Tibial artery (tissue), 4 donors: Measurements from ENCODE around the gene TXNDC16.

Experiments used
- DNase-seq, 2 donors: peaks; one replicate each; pipeline ENCODE4 v3.0.0-alpha.2; 2019
- H3K27ac ChIP-seq, 2 donors: fragments of 200-600 bp; sonication (generic) in 1 of 2; 1 replicate in 1 of 2; 2 replicates in 1 of 2; pipeline ENCODE4 v1.5.1; 2018 to 2019; ENCODE audit warnings: mild to moderate bottlenecking in 1 of 2
- H3K27me3 ChIP-seq, 2 donors: fragments of 200-600 bp; sonication (generic) in 1 of 2; one replicate each; pipeline versions ENCODE4 v1.5.1 to v1.6.0; 2016 to 2019
- H3K36me3 ChIP-seq, 3 donors: fragments of 200-600 bp; sonication (generic) in 2 of 3; one replicate each; pipeline ENCODE4 v1.5.1; 2016 to 2019; ENCODE audit warnings: mild to moderate bottlenecking in 2 of 3
- H3K4me1 ChIP-seq, 4 donors: fragments of 200-600 bp; sonication (generic) in 2 of 4; 1 replicate in 3 of 4; 2 replicates in 1 of 4; pipeline ENCODE4 v1.5.1; 2016 to 2019
- H3K4me3 ChIP-seq, 2 donors: fragments of 200-600 bp; sonication (generic) in 1 of 2; 1 replicate in 1 of 2; 2 replicates in 1 of 2; pipeline ENCODE4 v1.5.1; 2018 to 2019; ENCODE audit warnings: mild to moderate bottlenecking in 2 of 2
- H3K9me3 ChIP-seq, 3 donors: fragments of 200-600 bp; sonication (generic) in 1 of 3; one replicate each; pipeline ENCODE4 v1.5.1; 2016 to 2019
- CTCF ChIP-seq, 2 experiments: fragments of 200-600 bp in 1 of 2; fragments of 450-650 bp in 1 of 2; IDR thresholded peaks; one replicate each; pipeline ENCODE4 v1.5.1; 2017 to 2019; ENCODE audit warnings: antibody characterized with exemption in 2 of 2, mild to moderate bottlenecking in 1 of 2, moderate library complexity in 1 of 2
- intact Hi-C: fragments of 100-400 bp; cut with DNase I; formaldehyde crosslinking; loops from one replicate; pipeline ENCODE4 v1.15.0; 2023; ENCODE audit warnings: low total_unique reads

Gene TXNDC16

GRCh38 chr14:52538623-52539022, 13.7 kb downstream of the TXNDC16 start:
- Histone ChIP-seq H3K4me3 (no peak overlapping the region), H3K9me3 (no peaks in the 10 kb centered on the region), H3K27me3 (no peaks in the 10 kb centered on the region), H3K4me1 (no peaks in the 10 kb centered on the region), H3K27ac (no peak overlapping the region), H3K36me3 (peaks cover 36 to 44% (median 43%) of the 10 kb centered on the region in 3 donors)
- no peak for DNase-seq
- no peak for TF ChIP-seq CTCF (IDR thresholded peaks at IDR 0.05)
- intact Hi-C loops = no loop called here

- DNase-seq = no peak
- H3K27me3 ChIP-seq = no peaks in the 10 kb centered on the region
- H3K4me3 ChIP-seq = no peak overlapping the region
- intact Hi-C loops = no loop called here
- TF ChIP-seq CTCF (IDR thresholded peaks at IDR 0.05) = no peak
- no peaks in the 10 kb centered on the region for H3K9me3 ChIP-seq
- H3K36me3 ChIP-seq = peaks cover 39 to 48% (median 47%) of the 10 kb centered on the region in 3 donors
- H3K27ac ChIP-seq = no peak overlapping the region
- H3K4me1 ChIP-seq = no peaks in the 10 kb centered on the region
Observed at GRCh38 chr14:52536269-52536668, 16.0 kb downstream of the TXNDC16 start.

GRCh38 chr14:52531481-52531880, 20.8 kb downstream of the TXNDC16 start:
- no peak for TF ChIP-seq CTCF (IDR thresholded peaks at IDR 0.05)
- Histone ChIP-seq H3K27ac (no peak overlapping the region), H3K27me3 (no peaks in the 10 kb centered on the region), H3K36me3 (peaks cover 29 to 40% (median 31%) of the 10 kb centered on the region in 3 donors), H3K4me3 (no peak overlapping the region), H3K9me3 (no peaks in the 10 kb centered on the region), H3K4me1 (no peaks in the 10 kb centered on the region)
- no peak for DNase-seq
- intact Hi-C loops = no loop called here

- no peak for DNase-seq
- Histone ChIP-seq H3K9me3 (no peaks in the 10 kb centered on the region), H3K27ac (no peak overlapping the region), H3K27me3 (no peaks in the 10 kb centered on the region), H3K4me1 (no peaks in the 10 kb centered on the region), H3K36me3 (peaks cover 0 to 14% (median 4%) of the 10 kb centered on the region in 3 donors), H3K4me3 (no peak overlapping the region)
- no peak for TF ChIP-seq CTCF (IDR thresholded peaks at IDR 0.05)
- intact Hi-C loops = no loop called here
Observed at GRCh38 chr14:52527052-52527451, 25.3 kb downstream of the TXNDC16 start.

GRCh38 chr14:52522581-52523345, 29.5 kb downstream of the TXNDC16 start:
- DNase-seq = no peak
- Histone ChIP-seq H3K4me3 (no peak overlapping the region), H3K27ac (no peak overlapping the region), H3K36me3 (peaks cover 0 to 19% (median 1%) of the 10 kb centered on the region in 3 donors), H3K9me3 (no peaks in the 10 kb centered on the region), H3K27me3 (no peaks in the 10 kb centered on the region), H3K4me1 (no peaks in the 10 kb centered on the region)
- intact Hi-C loops = no loop called here
- no peak for TF ChIP-seq CTCF (IDR thresholded peaks at IDR 0.05)
